Limb (tissue), 2 donors: ENCODE data around the gene PLBD2.

Experiments
- DNase-seq, 2 donors: peaks; one replicate each; pipeline ENCODE4 v3.0.0-alpha.2; 2016; ENCODE audit errors: extremely low spot score in 2 of 2

PLBD2 gene

DNA sequence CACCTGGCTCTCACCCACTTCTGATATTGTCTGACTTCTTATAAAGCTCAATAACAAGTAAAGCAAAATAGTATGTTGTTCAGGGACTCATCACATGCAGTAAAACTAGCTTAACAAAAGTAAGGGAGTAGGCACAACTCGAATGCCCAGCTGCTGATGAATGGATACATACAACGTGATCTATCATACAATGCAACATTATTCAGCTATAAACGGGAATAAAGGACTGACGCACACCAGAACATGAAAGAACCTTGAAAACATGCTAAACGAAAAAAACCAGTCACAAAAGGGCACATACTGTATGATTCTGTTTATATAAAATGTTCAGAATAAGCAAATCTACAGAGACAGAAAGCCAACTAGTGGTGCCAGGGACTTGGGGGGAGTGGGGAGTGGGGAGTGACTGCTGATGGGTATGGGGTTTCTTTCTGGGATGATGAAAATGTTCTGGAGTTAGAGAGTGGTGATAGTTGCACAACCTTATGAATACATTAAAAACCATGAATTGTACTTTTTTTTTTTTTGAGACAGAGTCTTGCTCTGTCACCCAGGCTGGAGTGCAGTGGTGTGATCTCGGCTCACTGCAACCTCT lies 11.1 kb downstream of the PLBD2 start:
- no peak for DNase-seq

DNA sequence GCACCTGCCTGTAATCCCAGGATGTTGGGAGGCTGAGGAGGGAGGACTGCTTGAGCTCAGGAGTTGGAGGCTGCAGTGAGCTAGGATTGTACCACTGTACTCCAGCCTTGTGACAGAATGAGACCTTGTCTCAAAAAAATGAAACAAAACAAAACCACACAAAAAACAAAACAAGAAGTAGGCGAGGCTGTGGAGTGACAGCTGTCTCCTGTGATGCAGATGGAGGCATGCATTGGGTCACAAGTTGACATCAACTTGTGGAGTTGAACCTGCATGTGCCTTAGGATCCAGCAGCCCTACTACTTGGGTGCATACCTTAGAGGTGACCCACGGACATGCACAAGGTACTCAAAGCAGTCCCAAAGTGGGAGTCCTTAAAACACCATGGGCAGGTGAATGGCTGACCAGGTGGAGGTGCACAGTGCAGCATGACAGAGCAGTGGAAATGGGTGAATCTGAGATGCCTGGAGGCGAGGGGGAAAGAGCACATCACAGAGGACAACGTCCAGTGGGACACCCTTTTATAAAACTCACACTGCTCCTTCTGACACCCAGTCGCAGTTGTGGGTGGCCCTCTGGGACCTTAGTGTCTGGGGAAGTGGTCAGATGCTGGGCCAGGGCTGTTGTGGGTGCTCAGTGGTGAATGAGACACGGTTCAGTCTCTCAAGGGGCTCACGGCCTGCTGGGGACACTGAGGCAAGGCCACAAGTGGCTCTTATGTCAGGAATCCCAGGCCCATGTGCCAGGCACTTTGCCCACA lies 12.7 kb downstream of the PLBD2 start:
- DNase-seq = no peak

DNA sequence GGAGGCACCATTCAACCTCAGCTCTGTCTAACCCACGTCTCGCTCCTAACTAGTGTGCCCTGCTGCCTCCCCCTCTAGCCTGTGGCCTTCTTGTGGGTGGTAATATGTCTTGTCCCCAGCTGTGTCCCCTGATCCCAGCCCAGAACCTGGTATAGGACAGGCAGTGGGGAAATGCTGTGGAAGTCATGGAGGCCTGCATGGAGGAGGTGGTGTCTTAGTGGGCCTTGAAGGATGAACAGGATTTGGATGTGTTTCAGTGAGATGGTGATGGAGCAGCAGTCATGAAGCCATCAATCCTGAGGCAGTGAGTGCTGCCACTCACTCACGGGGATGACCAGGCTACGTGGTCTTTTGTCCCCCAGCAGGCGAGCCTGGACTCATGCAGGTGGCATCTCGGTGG lies 13.4 kb downstream of the PLBD2 start:
- DNase-seq = no peak

DNA sequence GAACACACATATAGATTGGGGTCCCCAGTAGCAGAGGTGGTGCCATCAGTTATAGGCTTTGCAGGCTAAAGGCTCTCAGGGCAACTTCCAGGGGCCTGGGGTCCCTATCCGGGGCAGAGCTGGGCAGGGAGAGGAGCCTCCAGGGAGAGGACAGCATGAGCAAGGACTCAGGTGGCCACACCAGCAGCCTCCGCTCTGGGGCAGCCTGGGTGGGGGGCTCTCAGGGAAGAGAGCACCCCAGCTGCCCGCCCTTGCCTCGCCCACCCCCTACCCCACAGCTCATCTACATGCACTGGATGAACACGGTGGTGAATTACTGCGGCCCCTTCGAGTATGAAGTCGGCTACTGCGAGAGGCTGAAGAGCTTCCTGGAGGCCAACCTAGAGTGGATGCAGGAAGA lies 14.0 kb downstream of the PLBD2 start:
- no peak for DNase-seq

DNA sequence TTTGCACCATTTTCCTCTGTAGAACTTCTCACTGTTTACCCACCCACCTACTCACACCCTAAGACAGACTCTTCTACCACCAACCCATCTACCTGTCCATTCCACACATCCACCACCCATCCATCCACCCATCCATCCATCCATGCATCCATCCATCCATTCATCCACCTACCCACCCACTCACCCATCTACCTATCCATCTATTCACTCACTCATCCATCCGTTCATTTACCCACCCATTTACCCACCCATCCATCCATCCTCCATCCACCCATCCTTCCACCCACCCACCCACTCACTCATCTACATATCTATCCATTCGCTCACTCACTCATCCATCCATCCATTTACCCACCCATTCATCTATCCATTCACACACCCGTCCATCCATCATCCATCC lies 15.1 kb downstream of the PLBD2 start:
- no peak for DNase-seq

DNA sequence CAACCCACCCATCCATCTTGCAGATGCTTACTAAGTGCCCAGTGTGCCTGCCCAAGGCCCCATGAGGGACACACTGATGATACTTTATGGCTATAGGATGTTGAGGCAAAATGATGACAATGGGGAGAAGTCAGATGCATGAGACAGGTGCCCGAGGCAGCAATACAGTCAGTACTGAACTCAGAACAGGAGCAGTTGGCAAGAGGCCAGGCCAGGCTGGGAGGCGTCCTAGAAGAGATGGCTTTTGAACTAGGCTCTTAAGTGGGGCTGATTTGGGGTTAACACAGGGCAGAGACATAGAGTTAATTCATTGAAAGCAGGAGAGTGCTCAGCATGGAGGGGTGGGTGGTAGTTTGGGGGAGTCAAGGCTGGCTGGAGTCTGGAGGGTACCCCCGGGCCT lies 15.6 kb downstream of the PLBD2 start:
- DNase-seq = no peak

DNA sequence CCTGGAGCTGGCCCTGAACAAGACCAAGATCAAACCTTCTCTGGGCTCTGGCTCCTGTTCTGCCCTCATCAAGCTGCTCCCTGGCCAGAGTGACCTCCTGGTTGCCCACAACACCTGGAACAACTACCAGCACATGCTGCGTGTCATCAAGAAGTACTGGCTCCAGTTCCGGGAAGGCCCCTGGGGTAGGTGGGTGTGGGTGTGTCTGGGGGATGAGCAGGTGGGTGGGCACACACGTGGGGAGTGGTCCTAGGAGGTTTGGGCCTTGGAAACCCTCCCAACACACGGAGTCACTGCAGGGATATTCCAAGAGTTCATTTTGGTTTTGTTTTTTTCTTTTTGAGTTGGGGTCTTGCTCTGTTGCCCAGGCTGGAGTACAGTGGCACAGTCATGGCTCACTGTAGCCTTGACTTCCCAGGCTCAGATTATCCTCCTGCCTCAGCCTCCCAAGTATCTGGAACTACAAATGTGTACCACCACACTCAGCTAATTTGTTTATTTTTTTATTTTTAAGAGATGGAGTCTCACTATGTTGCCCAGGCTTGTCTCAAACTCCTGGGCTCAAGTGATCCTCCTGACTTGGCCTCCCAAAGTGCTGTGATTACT lies 16.5 kb downstream of the PLBD2 start:
- DNase-seq = no peak

DNA sequence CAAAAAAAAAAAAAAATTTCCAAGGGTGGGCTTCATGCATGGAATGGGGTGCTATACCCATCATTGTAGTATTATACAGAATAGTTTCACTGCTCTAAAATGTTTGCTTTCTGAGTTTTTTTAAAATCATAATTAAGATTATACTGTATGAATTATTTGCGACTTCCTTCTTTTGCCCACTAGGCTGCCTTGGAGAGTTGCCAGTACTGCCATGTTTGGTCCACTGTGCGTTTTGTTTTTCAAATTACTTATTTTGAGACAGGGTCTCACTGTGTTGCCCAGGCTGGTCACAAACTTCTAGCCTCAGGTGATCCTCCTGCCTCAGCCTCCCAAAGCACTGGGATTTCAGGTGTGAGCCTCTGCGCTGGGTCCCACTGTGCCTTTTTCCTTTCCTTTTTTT lies 19.9 kb downstream of the PLBD2 start:
- no peak for DNase-seq

DNA sequence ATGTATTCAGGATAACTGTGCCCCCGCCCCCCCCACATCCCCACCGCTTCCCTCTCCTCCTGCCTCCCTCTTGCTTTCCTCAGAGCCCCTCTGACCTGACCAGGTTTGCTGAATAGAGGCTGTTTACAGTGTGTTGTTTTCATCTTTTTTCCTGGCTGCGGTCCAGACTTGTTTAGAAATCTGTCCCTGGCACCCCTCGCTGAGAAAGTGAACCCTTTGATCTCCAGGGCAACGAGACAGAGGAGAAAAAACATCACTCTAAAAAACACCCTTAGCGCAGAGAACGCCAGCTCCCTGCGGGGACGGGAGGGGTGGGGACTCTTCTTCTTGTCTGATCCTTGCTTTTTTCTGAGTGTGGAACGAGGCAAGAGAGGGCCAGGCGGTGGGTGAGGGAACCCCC lies 22.8 kb downstream of the PLBD2 start:
- no peak for DNase-seq

DNA sequence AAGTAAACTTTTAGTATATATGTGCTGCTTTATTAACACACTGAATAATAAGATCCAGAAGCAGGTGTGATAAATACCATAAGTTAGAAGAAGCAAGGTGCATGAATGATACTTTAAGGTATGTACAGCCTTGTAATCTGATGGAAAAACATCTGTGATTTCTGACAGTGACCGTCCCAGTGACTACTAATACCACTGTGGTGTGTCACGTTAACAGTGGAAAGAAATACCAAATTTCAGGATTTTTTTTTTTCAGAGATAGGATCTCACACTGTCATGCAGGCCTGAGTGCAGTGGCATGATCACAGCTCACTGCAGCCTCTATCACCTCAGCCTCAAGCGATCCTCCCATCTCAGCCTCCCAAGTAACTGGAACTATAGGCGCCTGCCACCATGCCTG lies 23.8 kb downstream of the PLBD2 start:
- no peak for DNase-seq

DNA sequence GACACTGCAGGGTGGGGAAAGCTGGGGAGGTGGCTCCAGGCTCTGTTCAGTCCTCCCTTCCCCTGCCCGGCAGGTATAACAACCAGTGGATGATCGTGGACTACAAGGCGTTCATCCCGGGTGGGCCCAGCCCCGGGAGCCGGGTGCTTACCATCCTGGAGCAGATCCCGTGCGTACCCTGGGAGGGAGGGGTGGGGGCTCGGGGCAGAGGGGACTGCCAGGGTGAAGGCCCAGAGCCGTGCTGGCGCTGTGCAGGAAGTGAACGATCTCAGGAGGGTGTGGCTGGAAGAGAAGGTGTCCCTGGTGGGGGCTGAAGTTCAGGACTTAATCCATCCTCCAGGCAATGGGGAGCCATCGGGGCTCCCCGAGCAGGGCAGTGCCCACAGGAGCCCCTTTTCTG lies 26.4 kb downstream of the PLBD2 start:
- no peak for DNase-seq

DNA sequence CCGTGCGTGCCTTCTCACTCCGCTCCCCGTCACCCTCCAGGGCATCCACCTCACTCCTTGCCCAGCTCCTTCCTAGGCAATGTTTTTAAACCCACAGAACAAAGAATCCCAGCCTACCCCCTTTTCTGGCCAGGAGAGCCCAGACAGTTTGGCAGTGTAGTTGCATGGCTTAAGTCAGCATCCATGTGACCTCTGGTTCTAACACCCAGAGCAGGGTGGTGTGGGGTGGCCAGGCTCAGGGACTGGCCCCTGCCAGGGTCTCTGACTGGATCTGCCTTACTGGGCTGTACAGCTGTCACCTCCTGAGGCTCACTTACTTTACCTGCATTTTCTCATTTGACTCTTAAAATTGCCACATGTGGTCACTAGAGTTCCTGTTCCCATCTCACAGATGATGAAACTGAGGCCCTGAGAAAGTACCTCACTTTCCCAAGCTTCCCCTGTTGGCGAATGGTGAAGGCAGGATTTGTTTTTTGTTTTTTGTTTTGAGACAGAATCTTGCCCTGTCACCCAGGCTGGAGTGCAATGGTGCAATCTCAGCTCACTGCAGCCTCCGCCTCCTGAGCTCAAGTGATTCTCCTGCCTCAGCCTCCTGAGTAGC lies 27.0 kb downstream of the PLBD2 start:
- DNase-seq = no peak

DNA sequence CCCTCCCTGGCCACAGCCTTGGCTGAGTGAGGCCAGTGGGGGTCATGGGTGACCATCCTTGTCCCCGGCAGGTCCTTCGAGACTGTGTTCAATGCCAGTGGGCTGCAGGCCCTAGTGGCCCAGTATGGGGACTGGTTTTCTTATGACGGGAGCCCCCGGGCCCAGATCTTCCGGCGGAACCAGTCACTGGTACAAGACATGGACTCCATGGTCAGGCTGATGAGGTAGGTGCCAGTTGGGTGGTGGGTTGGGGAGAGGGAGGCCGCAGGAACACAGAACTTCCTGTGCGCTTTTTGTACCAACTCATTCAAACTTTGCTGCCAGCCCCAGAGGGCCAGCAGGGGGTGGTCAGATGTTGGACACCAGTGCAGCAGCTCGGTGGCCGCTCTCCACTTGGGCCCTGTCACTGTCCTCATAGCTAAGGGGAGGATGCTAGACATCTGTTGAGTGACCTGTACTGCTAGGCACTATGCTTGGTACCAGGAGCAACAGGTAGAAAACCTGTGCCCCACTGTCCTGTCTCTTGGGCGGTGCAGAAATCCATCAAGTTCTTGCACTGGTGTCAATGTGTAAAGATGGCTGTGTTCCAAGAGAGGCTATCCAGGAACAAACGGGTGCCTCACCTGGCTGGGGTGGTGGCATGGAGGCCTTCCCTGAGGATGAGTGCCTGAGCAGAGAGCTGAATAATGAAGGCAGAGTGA lies 28.6 kb downstream of the PLBD2 start:
- DNase-seq = no peak

DNA sequence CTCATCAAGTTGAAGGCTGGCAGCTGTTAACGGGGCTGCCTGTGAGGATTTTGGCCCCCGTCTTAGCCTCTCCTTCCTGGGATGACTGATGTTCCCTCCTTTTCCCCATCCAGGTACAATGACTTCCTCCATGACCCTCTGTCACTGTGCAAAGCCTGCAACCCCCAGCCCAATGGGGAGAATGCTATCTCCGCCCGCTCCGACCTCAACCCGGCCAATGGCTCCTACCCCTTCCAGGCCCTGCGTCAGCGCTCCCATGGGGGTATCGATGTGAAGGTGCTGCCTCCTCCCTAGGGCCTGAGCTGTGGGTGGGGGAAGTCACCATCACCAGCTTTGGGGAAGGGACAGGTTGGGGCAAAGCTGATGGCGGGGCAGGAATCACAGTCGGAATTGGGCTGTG lies 29.2 kb downstream of the PLBD2 start:
- no peak for DNase-seq

DNA sequence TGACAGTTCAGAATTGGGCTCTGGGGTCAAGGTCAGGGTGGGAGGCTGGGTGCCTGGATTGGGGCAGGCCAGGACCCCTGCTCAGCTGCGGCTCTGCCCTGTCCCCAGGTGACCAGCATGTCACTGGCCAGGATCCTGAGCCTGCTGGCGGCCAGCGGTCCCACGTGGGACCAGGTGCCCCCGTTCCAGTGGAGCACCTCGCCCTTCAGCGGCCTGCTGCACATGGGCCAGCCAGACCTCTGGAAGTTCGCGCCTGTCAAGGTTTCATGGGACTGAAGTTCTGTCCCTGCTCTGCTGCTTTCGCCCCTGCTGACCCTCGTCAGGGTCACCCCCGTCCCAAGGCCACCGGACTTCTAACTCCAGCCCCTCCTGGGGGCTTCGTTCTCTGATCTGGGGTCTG lies 30.0 kb downstream of the PLBD2 start:
- DNase-seq = no peak

DNA sequence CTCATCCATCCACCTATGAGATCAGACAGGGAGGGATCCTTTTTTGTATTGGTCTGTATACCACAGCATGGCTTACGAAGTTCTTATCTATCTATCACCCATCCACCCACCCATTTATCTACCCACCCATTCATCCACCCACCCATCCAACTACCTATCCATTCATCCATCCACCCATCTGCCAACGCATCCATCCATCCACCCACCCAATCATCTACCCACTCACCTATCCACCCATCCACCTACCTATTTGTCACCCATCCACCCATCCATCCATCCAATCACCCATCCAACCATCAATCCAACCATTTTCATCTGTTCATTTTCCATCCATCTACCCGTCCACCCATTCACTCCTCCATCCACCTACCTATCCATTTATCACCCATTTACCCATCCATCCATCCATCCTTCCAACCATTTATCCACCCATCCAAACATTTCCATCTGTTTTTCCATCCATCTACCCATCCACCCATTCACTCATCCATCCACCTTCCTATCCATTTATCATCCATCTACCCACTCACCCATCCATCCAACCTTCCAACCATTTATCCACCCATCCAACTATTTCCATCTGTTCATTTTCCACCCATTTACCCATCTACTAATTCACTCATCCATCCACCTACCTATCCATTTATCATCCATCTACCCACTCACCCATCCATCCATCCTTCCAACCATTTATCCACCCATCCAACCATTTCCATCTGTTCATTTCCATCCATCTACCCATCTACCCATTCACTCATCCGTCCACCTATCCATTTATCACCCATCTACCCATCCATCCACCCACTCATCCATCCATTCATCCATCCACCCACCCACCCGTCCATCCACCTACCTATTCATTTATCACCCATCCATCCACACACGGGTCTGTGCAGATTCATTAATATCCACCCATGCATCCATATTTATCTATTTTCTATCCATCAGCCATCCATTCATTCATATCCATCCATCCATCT lies 32.0 kb downstream of the PLBD2 start:
- no peak for DNase-seq

DNA sequence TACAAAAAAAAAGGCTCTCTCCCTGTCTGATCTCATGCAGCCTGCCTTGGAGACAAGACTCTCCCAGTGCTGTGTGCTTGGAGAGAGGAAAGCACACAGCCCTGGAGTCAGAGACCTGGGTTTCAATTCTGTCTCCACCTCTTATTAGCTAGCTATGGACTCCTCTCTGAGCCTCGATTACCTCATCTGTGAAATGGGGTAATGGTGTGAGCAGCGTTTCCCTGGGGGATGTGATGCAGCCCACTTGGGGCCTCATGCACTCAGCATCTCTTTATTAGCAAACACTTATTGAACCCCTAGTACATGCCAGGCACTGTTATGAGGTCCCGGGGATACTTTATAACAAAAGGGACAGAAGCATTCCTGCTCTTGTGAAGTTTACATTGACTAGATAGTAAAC lies 32.8 kb downstream of the PLBD2 start:
- DNase-seq = no peak

DNA sequence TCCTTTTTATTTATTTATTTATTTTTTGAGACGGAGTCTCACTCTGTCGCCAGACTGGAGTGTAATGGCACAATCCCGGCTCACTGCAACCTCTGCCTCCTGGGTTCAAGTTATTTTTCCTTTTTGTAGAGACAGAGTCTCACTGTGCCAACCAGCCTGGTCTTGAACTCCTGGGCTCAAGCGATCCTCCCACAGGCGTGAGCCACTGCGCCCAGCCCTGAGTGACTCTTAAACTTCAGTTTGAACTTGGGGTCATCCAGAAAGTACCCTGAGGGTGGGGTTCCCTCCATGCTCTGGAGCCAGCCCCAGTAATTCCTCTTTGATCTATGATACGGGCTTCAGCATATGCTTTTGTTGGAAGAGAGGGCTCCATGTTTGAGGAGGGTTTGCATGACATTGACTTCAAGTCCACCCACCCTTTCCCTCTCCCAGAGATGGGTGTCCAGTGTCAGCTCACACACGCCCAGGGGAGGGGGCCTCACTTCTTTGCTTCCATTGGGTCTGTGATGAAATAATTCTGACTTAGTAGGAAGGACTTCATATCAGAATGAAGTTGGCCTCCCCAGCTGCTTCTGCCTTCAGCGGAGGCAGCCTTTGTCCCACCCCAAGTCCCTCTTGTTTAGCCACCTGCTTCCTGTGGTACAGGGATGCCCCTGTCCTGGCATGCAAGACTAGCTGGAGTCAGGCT lies 33.4 kb downstream of the PLBD2 start:
- DNase-seq = no peak

DNA sequence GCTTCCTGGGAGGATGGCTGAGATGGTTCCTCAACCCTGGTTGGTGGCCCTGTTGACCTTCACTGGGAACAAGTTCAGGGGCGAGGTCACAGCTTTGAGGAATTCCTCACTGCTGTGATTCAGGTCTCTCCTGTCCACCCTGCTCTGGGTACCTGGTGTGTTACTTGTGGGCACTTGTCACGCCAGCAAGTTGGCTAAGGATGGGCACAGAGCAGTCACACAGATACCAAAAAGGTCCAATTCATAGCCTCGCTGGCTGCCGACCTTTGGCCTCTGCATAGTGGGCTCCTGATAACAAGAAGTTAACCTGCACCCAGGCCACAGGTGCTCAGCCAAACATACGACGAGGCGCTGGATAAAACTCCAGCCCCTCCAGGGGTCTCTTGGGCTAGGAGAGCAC lies 34.1 kb downstream of the PLBD2 start:
- no peak for DNase-seq

DNA sequence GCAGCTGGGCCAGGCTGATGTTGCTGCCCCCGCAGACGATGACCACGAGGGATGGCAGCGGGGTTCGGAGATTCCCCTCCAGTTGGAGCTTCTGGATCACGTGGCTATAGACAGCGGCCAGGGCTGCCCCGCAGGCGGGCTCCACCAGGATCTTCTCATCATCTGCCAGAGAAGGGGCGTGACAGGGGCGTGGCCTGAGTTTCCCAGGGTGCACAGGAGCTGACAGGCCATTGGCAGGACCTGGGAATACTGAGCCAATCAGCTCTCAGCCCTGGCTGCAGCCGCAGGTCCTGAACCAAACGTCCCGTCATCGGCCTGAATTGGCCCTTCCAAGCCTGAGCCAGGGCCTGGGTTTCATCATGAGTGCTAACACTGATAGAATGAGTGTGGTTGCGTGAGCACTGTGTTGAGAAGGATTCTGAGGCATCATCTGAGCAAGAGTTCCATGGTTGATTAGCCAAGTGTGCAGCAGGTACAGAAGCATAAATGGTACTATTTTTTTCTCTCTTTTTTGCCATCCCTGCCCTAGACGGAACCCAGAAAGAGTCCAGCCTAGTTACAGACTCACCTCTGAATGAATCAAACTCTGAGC lies 34.7 kb downstream of the PLBD2 start:
- DNase-seq = no peak
